GM19463 (cell line): ENCODE results near the gene TEX261.
A peak's percentile ranks its signal among the peaks of the same experiment; 100 is the strongest.

Experiments
- ATAC-seq: cut with Tn5 transposase; IDR thresholded peaks from one replicate; pipeline ENCODE4 v1.9.1; 2021; ENCODE audit warnings: mild to moderate bottlenecking, moderate library complexity; ENCODE audit not compliant: unreplicated experiment

The TEX261 gene

DNA sequence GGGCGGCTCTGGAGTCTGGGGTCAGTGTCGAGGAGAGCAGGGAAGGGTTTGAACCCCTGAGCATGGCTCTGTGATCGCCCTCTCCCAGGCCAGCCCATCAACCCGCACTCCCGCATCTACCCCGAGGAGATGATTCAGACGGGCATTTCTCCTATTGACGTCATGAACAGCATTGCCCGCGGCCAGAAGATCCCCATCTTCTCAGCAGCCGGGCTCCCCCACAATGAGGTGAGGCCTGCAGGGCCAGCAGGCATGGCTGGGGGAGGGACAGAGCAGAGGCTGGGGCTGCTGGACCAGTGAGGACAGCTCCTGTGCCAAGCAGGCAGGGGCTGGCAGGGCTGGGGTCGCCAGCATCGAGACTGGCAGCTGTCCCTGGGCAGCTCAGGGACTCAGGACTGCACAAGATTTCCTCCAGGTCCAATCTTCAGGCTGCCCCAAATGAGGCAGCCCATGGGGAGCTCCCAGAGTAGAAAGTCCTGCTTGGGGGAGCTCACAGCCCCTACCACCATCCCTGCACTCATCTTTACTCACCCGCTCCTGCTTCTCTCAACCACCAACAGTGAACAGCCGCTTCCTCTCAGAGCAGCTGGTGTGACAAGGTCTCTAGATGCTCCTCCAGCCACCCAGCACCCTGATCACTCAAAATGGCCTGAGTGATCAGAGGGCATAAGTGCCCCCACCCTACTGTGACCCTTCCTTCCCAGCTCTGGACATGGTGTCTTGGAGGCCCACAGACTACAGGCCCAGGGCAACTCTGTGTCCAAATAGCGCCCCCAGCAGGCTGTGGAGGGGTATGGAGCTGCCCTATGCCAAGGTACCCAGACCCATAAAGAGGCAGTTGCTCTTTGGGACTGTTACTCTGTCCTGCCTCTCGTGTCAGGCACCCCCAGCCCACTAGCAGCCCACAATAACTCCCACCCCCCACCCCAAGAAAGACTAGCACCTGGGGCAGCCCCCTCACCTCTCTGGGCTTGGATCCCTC lies 34.5 kb downstream of the TEX261 start:
- ATAC-seq, result no peak

DNA sequence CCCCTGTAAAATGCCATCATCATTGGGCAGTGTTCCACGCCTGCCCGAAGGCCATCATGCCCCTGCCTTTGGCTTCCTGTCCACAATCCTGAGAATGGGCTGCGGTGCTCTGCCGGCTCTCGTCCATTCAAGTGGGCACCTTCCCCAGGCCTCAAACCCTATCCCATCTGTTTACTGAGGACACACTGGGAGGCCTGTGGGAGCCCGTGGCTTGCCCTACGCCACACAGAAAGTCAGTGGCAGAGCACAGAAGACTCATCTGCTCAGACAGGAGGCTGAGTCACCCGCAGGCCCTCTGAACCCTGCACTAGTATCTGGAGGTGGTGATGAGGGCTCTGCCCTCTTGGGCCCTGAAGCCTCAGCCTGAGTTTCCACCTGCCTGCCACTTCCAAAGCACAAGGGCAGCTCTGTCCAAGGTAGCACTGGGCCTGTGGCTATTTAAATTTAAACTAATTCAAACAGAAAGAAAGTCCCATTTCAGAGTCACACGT lies 35.4 kb downstream of the TEX261 start:
- ATAC-seq, result no peak

DNA sequence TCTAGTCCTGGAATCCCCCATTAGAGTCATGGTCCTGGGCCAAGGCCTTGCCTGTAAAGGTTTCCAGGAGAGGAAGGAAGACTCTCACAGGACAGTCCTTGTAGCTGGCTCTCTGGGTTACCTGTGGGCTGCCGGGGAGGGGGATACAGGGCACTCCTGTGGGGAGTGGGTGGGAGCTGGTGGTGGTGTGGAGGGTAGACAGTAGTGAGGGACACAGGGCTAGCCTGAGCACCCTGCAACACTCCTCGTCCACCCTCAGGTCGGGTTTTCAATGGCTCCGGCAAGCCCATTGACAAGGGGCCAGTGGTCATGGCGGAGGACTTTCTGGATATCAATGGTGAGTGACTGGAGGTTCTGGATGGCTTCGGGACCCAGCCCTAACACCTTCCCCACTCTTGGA lies 35.9 kb downstream of the TEX261 start:
- ATAC-seq, result no peak

DNA sequence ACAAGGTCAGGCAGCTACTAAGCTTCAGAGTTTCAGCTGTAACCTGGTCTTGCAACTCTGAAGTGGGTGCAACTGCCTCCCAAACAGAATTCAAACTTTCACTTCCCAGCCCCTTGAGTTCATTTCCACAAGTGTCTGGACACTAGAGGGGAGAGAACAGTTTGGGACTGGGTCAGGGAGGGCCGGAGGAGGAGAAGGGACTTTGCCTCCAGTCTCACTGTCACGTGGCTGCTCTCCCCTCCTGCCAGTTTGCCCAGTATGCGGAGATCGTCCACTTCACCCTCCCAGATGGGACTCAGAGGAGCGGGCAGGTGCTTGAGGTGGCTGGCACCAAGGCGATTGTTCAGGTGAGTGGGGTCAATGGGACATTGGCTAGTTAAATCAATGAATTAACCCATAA lies 36.9 kb downstream of the TEX261 start:
- no peak for ATAC-seq

DNA sequence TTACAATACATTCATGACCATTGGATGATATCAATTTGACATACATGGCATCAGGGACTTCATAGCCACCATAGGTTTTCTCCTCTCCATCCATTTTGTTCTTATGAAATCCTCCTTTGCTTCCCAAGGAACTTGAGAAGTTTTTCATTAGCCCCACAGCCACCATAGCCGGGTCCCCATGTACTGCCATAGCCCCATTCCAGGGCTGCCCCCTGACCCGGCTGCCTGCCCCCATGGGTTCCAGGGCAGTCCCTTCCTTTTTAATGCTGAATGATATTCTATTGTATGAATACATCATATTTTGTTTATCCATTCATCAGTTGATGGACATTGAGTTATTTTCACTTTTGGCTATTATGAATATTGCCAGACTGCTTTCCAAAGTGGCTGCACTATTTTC lies 38.5 kb downstream of the TEX261 start:
- ATAC-seq, result no peak

DNA sequence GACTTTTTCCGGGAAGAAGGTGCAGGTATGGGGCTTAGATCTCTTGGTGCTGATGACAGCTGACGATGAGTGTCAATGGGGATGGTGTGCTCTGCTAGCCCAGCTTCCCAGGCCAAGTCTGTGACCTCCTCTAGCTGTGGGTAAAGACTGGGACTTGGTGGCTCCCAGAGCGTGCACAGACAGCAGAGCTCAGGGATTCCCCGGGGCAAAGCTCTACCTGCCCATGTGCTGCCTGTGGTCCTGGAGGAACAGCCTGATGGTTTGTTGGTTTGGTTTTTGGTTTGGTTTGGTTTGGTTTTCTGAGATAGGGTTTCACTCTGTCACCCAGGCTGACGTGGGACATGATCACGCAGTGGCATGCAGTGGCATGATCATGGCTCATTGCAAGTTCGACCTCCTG lies 39.8 kb downstream of the TEX261 start:
- no peak for ATAC-seq

DNA sequence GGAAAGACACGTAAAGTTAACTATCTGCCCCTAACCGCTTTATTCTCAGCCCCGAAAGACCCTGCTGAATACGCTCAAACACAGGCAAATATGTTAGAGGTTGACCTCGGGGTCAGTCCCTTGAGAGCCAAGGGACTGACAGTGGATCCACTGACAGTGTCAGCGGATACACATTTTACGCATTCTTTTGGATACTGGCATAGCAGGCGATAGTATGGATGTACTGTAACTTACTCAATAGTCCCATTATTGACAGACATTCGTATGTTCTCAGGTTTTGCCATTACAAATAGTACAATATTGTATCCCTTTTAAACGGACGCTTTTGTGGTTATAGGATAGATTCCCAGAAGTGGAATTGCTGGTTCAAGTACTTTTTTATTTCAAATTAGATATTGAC lies 45.6 kb downstream of the TEX261 start:
- ATAC-seq, result no peak

DNA sequence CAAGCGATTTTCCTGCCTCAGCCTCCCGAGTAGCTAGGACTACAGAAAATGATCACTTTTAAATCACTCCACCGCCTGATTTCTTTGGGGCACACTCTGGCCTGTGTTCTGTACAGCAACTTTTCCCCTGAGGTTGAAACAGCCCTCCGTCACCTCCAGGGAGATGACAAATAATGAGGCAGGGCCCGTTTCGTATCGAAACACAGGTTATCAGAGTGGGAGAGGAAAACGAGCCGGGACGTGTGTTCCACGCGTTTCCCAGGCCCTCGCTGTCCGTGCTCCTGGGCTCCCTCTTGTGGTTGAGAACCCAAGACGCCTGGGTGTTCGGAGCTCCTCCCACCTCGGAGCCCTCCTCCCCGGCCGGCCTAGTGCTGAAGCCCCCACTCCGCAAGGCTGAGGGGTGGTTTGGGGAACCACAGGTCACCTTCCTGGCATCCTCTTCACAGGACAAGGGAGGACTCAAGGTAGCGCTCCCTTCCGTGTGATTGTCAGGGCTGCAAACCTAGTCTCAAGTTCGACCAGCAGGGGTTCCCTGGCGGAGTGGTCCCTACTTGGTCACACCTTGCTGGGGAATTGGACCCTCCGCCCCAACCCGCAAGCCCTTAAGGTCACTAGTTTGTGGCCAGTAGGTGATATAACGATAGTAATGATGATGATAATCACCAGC lies 46.2 kb downstream of the TEX261 start:
- peak; percentile 95 for ATAC-seq

DNA sequence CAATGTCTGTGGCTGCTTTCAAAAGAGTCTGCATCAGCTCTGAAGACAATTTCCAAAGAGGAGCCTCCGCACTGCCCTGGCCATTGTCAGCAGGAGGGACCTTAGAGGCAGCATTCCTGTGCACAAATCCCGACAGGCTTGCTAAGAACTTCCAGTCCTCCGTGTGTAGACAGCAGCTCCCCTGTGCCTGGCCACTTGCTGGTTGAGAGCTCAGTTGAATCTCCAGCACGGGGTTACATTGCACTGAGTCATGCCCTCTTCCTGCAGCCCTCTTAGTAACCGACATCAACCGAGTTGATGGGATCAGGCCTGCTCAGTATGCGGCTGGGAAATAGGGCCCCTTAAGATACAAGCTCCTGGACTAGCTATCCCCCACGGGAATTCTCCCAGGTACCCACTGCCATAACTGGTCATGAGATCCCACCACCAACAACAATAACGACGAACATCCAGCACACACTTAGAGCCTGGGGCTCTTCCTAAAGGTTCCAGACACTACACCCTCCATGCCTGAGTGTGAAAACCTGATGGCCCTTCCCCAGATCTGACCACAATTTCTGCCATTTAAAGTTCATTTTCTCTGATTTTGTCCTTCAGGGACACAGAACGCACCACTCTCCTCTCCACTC lies 47.0 kb downstream of the TEX261 start:
- ATAC-seq, result no peak

DNA sequence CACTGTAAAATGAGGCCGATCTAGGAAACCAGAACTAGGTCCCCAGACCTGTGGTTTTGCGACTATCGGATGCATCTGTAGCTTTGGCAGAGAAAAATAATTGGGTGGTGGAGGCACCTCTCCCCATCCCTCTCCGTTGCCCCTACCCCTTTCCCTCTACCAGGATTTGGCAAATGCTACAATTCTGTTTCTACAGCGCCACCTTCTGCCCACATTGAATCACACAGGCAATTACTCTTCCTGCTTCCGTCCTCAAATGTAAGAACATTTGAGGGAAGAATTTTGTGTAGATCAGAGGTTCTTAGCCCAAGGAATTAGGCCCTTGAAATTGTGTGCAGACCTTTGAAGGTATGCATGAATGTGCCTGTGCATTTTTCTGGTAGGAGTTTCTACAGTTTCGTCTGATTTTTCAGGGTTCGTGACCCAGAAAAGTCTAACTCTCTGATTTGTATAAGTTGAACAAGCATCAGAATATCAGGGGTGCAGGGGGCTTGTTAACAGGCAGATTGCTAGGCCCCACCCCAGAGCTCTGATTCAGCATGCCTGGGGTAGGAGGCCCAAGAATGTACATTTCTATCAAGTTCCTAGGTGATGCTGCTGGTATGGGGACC lies 47.7 kb downstream of the TEX261 start:
- ATAC-seq, result no peak

DNA sequence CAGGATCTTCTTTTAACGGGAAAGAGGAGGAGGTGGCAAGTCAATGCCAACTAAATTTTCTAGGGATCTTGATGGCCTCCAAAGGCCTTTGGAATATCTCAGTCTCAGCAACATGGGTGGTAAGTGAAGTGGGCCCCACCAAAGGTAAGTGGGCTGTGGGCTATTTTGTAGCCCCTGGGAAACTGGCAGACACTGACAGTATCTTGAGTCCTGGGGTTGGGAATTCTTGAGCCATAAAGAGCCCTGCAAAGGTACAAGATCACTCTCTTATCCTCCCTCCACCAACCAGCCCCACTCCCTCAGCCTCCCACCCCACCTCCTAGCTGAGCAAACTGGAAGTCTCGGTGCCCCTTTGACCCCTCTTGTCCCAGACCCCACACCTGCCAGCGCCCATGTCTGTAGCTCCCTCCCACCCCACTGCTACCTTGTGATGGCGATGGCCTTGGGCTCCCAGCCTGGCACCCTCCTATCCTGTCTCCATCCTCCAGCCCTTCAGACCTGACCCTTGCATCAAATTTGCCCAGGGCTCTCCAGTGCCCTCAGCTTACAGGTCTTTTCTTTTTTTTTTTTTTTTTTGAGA lies 50.5 kb downstream of the TEX261 start:
- no peak for ATAC-seq

DNA sequence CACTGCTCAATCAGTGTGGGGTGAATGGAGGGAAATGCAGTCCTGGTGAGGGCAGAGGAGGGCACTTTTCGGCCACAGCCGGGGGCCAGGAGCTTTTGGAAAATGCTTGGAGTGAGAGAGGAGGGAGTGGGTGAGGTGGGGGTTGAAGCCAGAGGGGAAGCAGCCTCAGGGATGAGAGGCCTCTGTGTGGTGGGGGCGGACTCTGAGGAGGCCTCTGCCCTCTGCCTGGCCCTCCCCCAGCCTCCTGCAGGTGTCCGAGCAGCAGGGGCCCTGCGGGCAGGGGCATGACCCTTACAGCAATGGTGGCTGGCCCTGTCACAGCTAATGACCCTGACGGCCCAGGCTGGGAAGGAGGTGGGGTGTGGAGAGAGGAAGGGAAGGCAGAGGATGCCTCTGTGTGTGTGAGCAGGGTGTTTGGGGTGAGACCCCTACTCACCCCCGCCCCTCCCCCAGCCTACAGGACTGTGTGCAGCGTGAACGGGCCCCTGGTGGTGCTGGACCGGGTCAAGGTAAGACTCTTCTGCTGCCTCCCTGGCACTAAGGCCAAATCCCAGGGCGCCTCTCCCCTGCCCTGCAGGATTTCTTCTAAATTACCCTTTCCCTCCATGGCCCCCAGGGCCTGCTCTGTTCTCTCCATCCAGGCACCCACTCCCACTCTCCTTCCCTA lies 51.3 kb downstream of the TEX261 start:
- no peak for ATAC-seq

DNA sequence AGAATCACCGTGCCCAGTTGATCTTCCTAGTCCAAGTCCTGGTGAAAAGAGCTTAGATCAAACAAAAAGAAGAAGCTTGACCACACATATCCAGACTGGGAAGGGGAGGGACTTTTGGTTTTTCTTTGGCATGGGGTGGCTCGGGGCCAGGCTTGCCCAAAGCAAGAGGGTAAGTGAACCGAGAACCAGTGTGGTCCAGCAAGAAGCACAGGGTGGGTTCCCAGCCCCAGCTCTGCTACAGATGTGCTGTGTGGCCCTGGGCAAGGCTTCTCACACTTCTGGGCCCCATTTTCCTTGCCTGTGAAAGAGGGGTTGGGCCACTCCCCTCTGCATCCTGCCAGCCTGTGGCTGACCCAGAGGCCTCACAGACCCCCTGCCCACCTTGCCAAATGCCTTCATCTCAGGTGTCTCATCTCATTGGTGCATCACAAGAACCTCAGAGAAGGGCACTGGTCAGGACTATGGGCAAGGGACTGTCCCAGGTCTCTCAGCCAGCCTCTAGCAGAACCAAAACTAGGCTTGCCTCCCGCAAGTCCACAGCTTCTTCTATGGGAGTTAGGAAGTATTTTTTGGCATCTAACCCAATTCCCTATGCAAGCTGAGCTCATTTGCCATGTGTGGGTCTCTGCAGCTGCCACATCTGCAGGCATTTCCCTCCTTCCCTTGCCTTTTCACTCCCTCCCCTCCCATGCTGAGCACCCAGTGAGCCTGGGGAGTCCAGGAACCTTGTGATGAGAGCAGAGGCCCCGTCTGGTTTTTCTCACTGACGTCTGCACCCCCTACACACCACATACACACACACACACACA lies 52.1 kb downstream of the TEX261 start:
- ATAC-seq, result no peak

DNA sequence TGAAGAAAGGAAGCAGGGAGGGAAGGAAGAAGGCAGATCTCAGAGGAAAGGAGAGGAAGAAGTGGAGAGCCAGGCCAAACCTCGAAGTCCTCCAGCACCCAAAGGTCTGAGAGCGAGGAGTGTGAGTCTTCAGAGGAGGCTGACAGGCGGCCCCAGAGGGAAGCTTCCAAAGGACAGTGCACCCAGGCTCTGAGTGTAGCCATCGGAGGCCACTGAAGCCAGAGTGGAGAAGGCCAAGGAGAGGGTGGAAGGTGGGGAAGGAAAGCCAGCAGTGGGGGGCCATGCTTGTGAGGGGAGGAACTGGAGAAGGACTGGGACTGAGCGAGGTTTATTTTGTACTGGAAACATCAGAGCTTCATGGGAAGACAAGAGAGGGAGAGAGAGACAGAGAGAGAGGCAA lies 53.0 kb downstream of the TEX261 start:
- no peak for ATAC-seq

DNA sequence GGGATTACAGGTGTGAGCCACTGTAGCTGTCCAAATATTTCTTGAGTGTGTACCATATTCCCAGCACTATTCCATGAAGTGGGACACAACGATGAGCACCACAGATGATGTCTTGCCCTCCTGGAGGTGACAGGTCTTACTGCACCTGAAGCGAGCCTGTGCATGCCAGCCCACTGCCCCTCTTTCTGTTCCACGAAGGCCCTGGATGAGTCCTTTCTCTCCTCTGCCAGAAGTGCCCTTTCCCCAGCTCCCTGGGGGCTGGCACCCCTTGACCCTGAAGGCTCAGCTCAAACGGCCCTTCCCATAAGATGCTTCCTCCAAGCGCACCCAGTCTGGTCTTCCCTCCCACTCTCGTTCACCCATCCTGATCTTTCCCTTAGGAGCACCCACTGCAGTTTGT lies 53.5 kb downstream of the TEX261 start:
- ATAC-seq, result no peak

DNA sequence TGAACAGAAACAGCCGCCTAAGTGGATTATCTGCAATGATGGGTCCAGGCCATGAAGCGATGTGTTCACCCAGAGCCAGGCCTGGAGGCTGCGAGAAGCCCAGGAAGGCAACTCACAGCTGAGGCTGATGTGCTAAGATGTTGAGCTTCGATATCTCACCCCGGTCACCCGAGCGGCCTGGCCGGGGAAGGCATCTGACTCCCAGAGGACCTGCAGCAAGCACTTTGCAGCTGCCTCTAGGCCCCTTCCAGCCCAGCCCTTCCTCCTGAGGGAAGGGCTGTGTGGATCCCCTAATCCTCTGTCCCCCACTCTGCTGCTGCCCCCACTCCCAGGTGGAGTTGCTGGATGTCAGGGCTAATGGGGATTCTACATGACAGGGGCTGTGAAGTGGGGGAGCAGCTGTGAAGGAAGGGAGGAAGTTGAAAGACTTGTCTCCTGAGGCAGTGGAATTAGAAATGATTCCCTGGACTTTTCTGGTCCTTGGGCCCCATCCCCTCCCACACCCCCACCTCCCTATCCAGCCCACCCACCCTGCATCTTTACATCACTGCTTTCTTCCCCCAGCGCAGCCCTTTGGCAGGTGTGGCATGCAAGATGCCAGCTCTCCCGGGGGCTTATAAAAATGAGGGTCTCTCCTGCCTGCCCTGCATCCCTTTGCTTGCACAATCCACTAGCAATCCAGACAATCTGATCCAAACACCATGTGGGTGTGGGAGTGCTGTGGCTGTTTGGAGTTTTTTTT lies 54.7 kb downstream of the TEX261 start:
- ATAC-seq, result no peak

DNA sequence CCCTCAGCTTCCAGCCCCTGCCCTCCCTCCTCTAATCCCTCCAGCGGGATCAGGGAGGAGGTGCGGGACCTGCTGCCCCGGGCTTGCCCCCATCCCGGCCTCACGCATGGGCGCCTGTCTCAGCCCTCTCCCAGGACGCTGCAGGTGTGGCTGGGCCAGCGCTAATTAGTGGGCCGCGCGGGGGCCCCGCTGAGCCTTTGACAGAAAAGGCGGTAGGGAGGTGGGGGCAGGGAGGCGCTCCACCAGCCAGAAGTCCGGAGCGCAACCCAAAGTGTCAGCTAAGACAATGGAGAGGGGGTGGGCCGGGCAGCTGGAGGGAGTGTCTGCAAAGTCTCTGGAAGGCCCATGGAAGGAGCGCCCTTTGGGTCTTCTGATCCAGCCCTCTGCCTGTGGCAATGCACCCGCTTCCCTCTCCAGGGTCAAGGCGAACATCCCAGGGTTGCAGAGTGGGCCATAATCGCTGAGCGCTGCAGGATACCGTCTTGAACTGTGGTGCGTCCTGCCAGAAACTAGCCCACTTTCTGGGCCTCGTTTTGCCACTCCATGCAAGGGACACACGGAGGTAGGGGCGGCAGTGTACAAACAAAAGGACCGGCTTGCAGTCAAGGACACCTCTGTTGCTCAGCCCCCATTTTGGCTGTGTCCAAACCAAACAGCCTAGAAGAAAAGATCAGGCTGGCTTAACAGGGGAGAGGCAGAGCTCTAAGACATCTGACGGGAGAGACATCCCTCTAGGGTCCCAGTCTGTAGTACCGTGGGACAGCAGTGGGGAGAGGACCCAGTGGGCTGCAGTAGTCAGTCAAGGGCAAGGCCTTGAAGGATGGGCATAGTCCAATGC lies 55.5 kb downstream of the TEX261 start:
- no peak for ATAC-seq

DNA sequence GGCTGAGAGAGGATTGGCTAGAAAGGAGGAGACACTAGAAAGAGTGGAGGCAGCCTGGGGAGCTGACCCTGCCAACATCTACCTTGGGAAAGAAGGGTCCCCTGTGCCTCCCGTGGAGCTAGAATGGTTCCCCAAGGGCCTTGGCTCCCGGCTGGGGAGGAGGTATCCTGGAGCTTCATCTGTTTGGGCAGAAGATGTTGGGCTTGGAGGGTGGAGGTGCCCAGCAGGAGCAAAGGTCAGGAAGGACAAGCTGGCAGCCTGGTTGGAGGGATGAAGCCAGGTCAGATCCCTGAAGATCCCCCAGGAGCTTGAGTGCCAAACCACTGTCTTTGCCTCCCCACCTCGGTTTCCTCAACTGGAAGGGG lies 56.1 kb downstream of the TEX261 start:
- ATAC-seq, result no peak
